HS-5 (cell line): ENCODE results near the gene SLC25A23.
A peak's percentile ranks its signal among the peaks of the same experiment; 100 is the strongest.

ENCODE experiments used
- DNase-seq: peaks from one replicate; pipeline ENCODE4 v3.0.0-alpha.2; 2012; ENCODE audit warnings: low read depth

SLC25A23 gene

DNA sequence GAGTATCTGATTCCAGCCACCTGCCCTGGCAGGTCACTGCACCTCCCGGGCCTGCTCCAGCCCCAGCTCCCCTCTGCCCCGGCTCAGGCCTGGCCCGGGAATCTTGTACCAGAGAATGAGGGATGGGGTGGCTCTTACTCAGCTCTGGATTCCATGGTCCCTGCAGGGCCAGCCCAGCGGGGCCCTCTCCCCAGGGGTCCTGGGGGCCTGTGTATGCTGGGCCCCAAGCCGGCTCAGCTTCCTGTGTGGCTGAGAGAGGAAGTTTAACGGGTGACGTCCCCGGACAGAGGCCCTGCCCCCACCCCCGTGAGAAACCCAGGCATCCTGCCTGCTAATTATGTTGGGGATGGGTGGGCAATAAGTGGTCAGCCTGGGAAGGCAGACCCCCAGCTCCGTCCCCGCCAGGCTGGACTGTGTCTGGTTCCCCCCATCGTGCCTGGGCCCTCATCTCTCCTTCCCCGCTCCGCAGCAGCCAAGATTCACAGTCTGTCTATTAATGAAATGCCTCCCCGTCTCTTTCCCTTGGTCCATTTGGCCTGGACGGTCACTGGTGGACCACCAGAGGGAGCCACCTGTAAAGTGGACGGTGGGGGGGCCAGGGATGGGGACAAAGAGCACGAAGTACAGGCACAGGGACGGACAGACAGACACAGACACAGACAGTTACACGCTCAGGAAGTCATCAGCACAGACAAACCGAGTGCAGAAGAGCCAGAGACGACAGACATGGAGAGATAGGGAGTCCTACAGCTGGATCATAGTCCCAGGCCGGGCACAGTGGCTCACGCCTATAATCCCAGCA lies 22.1 kb upstream of the SLC25A23 start, which contains the start of gene DENND1C:
TSS of gene DENND1C (minus strand) at position 247 of the 802 bp plus-strand sequence. CDS start at position 155, 92 bp downstream.
- DNase-seq: no peak

- DNase-seq: no peak
Measured at GRCh38 chr19:6480848-6481415, 21.3 kb upstream of the SLC25A23 start.

- DNase-seq: no peak
Measured at GRCh38 chr19:6479836-6480398, 20.3 kb upstream of the SLC25A23 start.

DNA sequence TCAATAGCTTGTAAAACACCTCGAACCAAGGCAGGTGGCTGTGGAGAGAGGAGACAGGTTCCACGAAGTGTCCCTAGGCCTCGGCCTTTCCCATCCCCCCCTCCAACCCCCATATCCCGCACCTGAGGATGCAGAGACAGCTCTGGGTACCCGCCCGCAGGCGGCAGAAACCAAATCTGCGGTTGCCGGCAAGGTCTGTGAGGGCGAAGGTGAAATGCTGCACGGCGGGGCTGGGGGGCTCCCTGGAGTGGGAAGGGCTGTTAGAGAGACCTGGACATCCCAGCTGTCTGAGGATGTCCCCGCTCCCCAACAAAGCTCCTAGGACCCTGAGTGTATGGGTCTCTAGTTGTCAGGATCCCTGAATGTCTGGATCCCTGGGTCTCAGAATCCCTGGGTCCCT lies 19.2 kb upstream of the SLC25A23 start:
- DNase-seq: no peak

DNA sequence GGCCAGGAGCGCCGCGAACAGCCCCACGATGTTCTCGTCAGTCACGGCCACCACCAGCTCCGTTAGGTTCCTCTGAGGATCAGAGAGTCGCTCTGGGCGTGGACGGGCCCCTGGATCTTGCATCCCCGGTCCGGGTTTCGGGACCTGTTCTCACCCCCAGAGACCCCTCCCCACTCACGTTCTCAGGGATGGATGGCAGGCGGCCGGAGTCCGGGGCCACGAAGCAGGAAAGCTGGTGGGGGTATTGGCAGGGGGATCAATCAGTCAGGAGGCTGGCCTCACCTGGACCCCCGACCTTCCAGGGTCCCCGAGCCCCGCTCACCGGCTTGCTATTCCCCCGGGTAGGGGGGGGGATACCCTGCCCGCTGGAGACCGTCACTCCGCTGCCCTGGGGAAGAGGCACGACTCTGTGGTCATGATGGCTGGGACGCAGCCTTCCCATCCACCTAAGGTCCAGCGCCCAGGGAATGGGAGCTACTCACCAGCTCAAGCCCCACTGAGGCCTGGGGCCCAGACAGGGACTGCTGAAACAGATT lies 17.4 kb upstream of the SLC25A23 start:
- DNase-seq: no peak

DNA sequence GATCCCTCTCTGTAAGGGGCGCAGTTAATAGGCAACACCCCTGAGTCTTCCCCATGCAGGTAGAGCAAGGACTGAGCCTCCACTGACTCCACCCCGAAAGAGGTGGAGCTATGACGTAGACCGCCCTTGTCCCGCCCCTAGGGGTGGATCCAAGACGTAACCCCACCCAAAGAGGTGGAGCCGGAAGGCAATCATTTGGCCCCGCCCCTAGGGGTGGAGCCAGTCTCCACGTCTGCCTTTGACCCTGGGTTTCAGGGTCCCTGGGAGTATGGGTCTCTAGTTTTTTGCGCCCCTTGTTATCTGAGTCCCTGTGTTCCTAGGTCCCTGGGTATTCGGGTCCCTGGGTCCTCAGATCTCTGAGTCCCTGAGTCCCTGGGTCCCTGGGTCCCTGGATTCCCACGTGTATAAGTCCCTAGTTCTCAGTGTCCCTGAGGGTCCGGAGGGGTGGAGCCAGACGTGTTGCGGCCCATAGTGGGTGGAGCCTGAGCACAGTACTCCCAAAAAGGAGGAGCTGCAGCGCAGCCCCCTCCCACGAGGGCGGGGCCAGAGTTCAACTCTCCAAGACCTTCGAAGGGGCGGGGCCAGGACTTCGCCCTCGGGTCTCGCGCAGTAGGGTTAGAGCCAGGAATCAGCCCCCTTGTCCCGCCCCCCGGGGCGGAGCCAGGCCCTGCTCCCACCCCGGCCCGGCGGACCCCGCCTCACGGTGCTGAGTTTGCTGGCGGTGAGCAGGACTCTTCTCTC lies 16.7 kb upstream of the SLC25A23 start:
- DNase-seq: no peak

- no peak for DNase-seq
Measured at GRCh38 chr19:6475321-6476108, 15.9 kb upstream of the SLC25A23 start.

DNA sequence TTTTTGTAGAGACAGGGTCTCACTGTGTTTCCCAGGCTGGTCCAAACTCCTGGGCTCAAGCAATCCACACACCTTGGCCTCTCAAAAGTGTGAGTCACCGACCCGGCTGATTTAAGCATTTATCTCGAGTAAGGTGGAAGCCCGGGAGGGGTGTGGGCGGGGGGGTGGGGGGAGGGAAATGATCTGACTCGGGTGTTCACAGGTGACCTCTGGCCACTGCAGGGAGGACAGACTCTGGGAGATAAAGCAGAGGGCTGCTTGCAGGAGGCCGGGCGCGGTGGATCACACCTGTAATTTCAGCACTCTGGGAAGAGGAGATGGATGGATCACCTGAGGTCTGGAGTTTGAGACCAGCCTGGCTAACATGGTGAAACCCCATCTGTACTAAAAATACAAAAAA lies 14.1 kb upstream of the SLC25A23 start:
- DNase-seq: no peak

GRCh38 chr19:6472713-6473112 lies 13.1 kb upstream of the SLC25A23 start:
- no peak for DNase-seq

GRCh38 chr19:6471076-6471475 lies 11.5 kb upstream of the SLC25A23 start:
- DNase-seq: no peak

- no peak for DNase-seq
Measured at GRCh38 chr19:6470173-6470572, 10.6 kb upstream of the SLC25A23 start.

GRCh38 chr19:6467384-6467783 lies 7.8 kb upstream of the SLC25A23 start:
- no peak for DNase-seq

DNA sequence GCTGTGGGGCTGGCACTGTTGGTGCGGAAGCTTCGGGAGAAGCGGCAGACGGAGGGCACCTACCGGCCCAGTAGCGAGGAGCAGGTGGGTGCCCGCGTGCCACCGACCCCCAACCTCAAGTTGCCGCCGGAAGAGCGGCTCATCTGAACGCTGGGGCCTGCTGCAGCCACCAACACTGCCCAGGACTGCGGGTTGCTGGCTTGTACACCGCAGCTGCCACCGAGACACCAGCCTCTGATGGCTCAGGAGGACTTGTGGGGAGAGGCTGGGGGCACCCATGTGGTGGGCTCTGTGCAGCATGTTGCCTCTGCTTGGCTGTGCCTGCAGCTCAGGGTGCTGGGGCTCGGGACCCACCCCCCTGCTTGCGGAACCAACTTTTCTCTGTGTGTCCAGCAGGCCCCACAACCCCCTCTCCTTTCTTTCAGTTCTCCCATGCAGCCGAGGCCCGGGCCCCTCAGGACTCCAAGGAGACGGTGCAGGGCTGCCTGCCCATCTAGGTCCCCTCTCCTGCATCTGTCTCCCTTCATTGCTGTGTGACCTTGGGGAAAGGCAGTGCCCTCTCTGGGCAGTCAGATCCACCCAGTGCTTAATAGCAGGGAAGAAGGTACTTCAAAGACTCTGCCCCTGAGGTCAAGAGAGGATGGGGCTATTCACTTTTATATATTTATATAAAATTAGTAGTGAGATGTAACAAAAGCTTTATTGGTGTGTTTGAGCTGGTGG lies 7.1 kb upstream of the SLC25A23 start:
- no peak for DNase-seq

DNA sequence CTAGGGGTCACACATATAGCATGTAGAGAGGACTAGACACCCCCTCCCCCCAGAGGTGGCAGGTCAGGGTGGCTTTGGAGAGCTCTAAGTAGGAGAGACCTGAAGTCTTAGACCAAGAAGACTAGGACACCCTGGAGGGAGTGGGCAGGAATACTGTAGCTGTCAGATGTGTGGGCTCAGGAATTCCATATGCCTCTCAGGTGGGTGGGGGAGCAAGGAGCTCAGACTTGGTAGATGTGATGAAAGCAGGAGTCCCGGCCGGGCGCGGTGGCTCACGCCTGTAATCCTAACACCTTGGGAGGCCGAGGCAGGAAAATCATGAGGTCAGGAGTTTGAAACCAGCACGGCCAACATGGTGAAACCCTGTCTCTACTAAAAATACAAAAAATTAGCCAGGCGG lies 6.1 kb upstream of the SLC25A23 start:
- DNase-seq: no peak

- DNase-seq: no peak
Measured at GRCh38 chr19:6465006-6465405, 5.4 kb upstream of the SLC25A23 start.

DNA sequence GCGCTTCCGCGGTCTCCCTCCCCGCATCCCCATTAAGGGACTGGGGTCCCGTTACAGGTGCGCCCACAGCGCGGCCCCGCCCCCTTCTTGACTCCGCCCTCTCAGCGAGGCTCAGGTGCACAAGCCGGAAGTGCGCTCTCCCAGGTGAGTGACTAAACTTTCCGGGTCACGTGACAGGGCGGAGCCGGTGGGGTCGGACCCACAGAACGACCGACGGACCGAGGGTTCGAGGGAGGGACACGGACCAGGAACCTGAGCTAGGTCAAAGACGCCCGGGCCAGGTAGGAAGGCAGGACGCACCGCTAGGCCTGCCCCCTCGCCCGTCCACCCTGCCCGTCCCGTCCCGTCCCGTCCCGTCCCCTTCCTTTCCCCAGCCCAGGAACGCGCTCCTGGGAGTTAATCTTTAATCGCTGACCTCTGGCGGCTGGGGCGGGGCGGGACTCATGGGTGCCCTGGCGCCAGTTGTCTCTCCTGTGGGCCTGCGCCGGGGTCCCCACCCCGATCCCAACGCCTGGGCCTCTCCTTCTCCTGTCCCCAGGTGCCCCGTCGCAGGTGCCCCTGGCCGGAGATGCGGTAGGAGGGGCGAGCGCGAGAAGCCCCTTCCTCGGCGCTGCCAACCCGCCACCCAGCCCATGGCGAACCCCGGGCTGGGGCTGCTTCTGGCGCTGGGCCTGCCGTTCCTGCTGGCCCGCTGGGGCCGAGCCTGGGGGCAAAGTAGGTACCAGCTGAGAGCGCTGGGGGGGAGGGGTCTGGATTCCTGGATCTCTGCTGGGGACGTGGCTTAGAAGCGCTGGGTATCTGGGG lies 4.7 kb upstream of the SLC25A23 start, which contains the start of gene CRB3:
TSS of gene CRB3 (plus strand) at position 202 of the 804 bp plus-strand sequence. CDS start at position 633, 431 bp downstream.
- no peak for DNase-seq

- DNase-seq: peak; percentile 84
Measured at GRCh38 chr19:6460099-6460884, 700 bp upstream of the SLC25A23 start.

DNA sequence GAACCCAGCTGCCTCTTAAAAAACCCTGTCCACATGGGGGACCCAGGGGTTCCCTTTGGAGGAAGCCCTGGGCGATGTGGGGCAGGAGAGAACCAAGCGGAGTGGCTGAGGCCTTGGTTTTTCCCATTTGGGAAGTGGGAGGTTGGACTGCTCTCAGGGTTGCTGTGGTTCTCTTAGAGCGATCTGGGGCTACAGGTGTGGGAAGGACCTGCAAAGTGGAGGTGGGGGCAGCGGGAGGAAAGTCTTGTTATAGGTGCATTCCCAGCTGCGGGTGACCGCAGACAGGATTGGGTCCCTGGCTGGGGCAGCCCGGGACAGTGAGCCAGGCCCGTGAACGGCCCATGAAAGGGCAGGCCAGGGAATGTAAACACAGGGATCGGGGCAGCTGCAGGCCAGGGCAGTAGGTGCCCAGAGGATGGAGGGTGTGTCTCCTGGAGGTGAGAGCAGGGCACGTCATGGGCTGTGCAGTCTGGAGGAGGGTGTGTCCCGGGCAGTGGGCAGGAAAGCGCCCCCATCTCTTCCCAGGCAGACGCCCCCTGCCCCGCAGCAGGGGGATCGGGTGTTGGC lies 814 bp downstream of the SLC25A23 start:
- no peak for DNase-seq
